GM12874 (cell line): ENCODE results near the gene TCERG1L.

Experiments
- TF ChIP-seq, protein P1 (sequence below): IDR thresholded peaks from 2 replicates; pipeline ENCODE4 v1.5.1; 2011; ENCODE audit warnings: low read depth, mild to moderate bottlenecking, control low read depth, low read length, moderate library complexity; ENCODE audit not compliant: insufficient read depth

The TCERG1L gene

DNA sequence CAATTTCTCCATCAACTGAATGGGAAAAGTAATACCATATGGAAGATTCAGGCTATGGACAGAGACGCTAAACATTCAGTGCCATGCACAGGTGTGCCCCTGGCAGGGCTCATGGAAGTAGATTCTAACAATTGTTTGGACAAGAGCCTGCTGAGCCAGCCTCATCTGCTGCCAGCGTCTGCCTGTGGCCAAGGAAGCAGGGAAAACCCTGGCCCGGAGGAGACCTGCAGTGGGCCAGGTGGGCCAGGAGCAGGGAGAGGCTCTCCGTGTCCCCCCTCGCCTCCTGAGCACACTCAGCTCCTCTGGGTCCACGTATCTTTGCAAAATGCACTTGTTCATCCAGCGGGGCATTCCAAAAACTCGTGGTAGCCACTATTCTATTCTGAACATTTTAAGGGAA lies 130.1 kb downstream of the TCERG1L start:
- TF ChIP-seq, protein P1, sequence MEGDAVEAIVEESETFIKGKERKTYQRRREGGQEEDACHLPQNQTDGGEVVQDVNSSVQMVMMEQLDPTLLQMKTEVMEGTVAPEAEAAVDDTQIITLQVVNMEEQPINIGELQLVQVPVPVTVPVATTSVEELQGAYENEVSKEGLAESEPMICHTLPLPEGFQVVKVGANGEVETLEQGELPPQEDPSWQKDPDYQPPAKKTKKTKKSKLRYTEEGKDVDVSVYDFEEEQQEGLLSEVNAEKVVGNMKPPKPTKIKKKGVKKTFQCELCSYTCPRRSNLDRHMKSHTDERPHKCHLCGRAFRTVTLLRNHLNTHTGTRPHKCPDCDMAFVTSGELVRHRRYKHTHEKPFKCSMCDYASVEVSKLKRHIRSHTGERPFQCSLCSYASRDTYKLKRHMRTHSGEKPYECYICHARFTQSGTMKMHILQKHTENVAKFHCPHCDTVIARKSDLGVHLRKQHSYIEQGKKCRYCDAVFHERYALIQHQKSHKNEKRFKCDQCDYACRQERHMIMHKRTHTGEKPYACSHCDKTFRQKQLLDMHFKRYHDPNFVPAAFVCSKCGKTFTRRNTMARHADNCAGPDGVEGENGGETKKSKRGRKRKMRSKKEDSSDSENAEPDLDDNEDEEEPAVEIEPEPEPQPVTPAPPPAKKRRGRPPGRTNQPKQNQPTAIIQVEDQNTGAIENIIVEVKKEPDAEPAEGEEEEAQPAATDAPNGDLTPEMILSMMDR, result no peak

DNA sequence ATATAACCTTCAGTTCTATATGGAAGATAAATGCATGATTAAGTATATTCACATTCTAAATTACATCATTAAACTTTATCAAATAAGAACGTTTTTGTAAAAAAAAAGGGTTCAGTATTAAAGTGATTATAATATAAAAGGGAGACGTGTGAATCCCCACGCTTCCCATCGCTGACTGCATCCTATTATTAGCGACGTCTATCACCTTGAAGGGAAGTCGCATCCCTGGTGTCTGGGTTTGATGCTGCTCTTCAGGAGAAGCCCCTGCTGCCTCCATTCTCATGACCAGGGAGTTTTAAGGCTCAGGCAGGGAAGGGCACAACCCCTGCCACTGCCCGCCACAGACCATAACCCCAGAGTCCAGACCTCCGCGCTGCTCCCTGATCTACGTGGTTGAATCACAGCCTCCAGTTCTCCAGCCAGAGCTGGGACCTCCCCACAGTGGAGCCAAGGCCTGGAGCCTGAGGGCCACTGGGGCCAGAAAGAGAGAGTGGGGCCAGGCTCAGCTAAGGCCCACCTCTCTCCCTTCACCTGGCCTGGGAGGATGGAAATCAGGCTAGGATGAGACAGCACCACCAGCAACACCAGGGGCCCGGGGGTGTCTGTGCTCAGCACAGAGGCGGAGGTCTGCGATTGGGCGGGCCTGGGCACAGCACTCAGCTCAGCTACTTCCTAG lies 130.6 kb downstream of the TCERG1L start:
- TF ChIP-seq, protein P1, result no peak

DNA sequence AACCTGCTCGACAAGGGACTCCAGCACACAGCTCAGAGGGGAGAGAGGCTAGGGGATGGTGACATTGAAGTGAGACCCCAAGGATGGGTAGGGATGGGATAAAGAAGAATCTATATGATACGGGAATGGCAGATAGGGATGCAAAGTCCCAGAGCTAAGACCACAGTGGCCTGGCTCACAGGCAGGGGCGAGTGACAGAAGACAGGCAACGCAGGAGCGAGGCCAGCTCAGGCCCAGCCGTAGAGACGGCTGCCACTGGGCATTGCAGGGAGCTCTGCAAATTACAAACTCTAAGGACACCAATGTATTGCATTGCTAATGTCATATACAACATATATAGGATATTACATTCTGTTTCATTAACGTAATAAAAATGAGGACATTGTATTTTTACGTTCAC lies 131.4 kb downstream of the TCERG1L start:
- TF ChIP-seq, protein P1, result no peak

DNA sequence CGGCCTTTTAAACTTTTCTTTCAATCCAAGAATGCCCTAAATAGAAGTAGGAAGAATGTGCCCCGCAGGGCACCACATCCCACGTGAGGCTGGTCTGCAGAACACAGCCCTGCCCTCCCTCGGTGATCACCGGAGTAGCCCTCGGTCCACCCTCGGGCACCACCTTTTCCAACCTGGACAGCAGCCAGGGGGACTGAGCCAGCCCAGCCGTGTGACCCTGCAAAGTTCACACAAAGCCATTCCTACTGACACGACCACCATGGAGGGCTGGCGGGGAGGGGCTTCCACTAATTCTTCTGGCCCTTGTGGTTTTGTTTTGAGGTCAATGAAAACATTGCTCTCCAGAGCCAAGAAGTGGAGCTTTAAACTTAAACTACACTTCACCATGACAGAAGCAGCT lies 132.2 kb downstream of the TCERG1L start:
- TF ChIP-seq, protein P1, result no peak

DNA sequence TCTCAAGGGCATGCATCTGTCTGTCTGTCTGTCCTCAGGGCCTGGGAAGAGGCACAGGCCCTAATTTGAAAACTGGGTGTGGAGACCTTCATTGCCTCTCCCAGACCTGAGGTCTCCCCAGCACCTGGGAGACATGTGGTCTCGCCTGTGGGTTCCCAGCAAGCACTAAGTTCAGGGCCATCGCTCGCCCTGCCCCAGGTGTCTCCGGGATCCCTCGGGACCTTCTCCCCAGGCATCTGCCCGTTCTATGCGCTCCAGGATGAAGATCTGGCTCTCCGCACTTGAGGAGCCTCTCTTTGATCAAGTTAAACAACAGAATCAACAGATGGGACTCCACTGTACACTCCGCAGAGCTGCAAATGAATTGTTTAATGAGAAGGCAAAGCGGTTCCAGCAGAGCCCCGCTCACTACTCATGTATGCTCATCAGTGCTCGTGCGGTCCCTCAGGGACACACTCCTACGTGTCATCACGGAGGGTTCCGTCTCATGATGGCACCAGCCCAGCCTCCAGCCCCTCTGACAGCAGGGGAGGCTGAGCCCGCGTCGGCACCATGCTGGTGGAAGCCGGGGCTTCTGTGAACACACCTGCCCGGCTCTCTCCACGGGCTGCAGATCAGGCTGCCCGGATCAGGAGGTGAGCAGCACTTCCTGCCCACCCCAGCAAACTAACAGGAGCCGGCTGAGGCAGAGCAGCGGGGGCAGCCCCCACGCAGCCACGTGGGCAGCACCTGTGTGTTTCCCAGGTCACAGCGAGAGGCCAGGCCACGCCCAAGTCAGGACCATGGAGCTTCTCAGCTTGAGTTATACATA lies 132.8 kb downstream of the TCERG1L start:
- TF ChIP-seq, protein P1, result no peak

DNA sequence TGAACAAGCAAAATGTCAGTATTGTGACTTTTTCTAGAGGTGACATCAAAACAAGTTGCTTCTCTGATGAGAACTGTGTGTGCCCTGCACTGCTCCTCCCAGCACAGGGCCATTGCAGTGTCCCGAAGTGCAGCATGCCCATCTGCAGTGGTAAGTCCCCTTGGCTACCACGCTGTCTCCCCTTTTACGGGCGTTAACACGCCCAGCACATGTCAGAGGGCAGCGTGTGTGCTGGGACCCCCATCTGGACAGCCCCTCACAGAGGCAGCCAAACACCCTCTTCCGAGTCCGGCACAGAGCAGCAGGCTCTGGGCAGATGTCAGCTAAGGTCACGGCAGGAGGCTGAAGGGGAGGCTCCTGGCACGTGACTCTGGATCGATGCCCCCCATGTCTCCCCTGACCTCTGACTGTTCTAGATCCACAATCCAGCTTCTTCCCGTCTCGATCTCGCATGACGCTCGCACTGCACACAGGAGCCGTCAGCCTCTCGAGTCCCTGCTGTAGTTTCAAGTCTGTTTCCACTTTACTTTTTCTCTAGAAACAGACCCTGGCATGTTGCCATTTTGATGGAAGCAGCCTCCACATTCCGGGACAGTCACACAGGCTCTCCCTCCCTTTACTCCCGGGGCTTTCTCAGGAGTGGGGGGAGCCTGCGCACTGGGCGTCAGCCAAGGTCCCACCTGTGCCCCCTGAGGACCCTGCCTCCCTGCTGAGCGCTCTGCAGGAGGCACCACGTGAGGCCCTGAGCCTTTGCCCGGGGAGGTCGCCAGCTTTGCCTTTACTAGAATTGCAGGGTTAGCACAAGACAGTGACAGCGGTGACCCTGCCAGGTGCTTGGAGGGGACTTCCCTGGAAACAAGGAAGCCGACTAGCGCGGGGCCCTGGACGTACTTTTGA lies 133.8 kb downstream of the TCERG1L start:
- TF ChIP-seq, protein P1, result no peak

DNA sequence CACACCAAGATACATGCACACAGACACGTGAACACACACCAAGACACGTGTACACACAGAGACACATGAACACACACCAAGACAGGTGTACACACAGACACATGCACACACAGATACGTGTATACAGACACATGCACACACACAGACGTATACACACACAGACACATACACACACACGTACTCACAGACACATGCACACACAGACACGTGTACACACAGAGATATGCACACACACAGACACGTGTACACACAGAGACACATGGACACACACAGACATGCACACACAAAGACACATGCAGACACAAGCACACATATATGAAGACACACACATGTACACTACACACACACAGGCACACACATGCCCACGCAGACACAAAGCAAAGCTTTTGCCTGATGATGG lies 134.6 kb downstream of the TCERG1L start:
- TF ChIP-seq, protein P1, result no peak
